ENCODE data around the gene RAB43.
"Not testable (repeated sequence)": the region's sequence is repeated elsewhere in the genome, so short reads cannot be mapped to it uniquely, and the experiment has no call there.

Gene RAB43

GRCh38 chr3:129160891-129161859, 39.6 kb upstream of the RAB43 start, which contains the start of gene ISY1:
TSS of gene ISY1 (minus strand) at chr3:129161063. CDS start at chr3:129160975, 88 bp downstream.
- peak; percentile 91 for TF ChIP-seq CTCF (IDR thresholded peaks at IDR 0.05; ENCODE audit: low read depth, low read length)
- H3K4me3 ChIP-seq (ENCODE audit: low read depth, low read length): peak within 1 kb of the TSS; percentile 95

- no peak overlapping the region for H3K4me3 ChIP-seq (ENCODE audit: low read depth, low read length)
- no peak for TF ChIP-seq CTCF (IDR thresholded peaks at IDR 0.05; ENCODE audit: low read depth, low read length)
Observed at GRCh38 chr3:129144786-129145185, 23.2 kb upstream of the RAB43 start.

GRCh38 chr3:129141011-129141410, 19.4 kb upstream of the RAB43 start:
- H3K4me3 ChIP-seq (ENCODE audit: low read depth, low read length): not testable (repeated sequence)

- H3K4me3 ChIP-seq (ENCODE audit: low read depth, low read length): no peak overlapping the region
- TF ChIP-seq CTCF (IDR thresholded peaks at IDR 0.05; ENCODE audit: low read depth, low read length): no peak
Observed at GRCh38 chr3:129139911-129140310, 18.3 kb upstream of the RAB43 start.

GRCh38 chr3:129136275-129136674, 14.7 kb upstream of the RAB43 start:
- not testable (repeated sequence) for H3K4me3 ChIP-seq (ENCODE audit: low read depth, low read length)

GRCh38 chr3:129132097-129132866, 10.7 kb upstream of the RAB43 start:
- TF ChIP-seq CTCF (IDR thresholded peaks at IDR 0.05; ENCODE audit: low read depth, low read length): no peak
- H3K4me3 ChIP-seq (ENCODE audit: low read depth, low read length): no peak overlapping the region

- no peak for TF ChIP-seq CTCF (IDR thresholded peaks at IDR 0.05; ENCODE audit: low read depth, low read length)
- no peak overlapping the region for H3K4me3 ChIP-seq (ENCODE audit: low read depth, low read length)
Observed at GRCh38 chr3:129131465-129132088, 10.0 kb upstream of the RAB43 start.

Measured in WI38 (cell line).